ENCODE data around the gene CCDC77. TPM values are rescaled to one million over a fixed set of nuclear protein-coding genes. Genes with fewer than 3 reads are reported as not detected.

The CCDC77 gene
- total RNA-seq, 2 donors from 2014 or later: 18.1 to 21.3 TPM

- ATAC-seq (no peak), DNase-seq (ENCODE audit: low spot score in 2 of 2) (no peak)
- Mint-ChIP-seq H3K27ac (no peak overlapping the region), H3K36me3 (peaks cover 0 to 3% of the 10 kb centered on the region in 2 donors), H3K9me3 (no peaks in the 10 kb centered on the region)
Measured at GRCh38 chr12:466039-466438, 64.6 kb downstream of the CCDC77 start.

GRCh38 chr12:466762-467161 is 65.3 kb downstream of the CCDC77 start:
- no peaks in the 10 kb centered on the region for H3K36me3 Mint-ChIP-seq
- ATAC-seq: no peak
- no peaks in the 10 kb centered on the region for H3K9me3 Mint-ChIP-seq
- no peak for DNase-seq (ENCODE audit: low spot score in 2 of 2)
- H3K27ac Mint-ChIP-seq: no peak overlapping the region

- Mint-ChIP-seq H3K9me3 (no peaks in the 10 kb centered on the region), H3K27ac (no peak overlapping the region), H3K36me3 (no peaks in the 10 kb centered on the region)
- ATAC-seq (no peak), DNase-seq (ENCODE audit: low spot score in 2 of 2) (no peak)
Measured at GRCh38 chr12:467591-467990, 66.1 kb downstream of the CCDC77 start.

GRCh38 chr12:468671-469389 is 67.4 kb downstream of the CCDC77 start:
- H3K36me3 Mint-ChIP-seq: no peaks in the 10 kb centered on the region
- H3K9me3 Mint-ChIP-seq: no peaks in the 10 kb centered on the region
- no peak overlapping the region for H3K27ac Mint-ChIP-seq
- no peak for ATAC-seq
- DNase-seq (ENCODE audit: low spot score in 2 of 2): no peak

- Mint-ChIP-seq H3K9me3 (no peaks in the 10 kb centered on the region), H3K27ac (no peak overlapping the region), H3K36me3 (no peaks in the 10 kb centered on the region)
- DNase-seq (ENCODE audit: low spot score in 2 of 2): no peak
- ATAC-seq: no peak
Measured at GRCh38 chr12:470133-470532, 68.7 kb downstream of the CCDC77 start.

GRCh38 chr12:473198-473597 is 71.8 kb downstream of the CCDC77 start:
- no peak for ATAC-seq
- Mint-ChIP-seq H3K36me3 (no peaks in the 10 kb centered on the region), H3K27ac (no peak overlapping the region), H3K9me3 (no peaks in the 10 kb centered on the region)
- DNase-seq (ENCODE audit: low spot score in 2 of 2): no peak

GRCh38 chr12:473863-474577 is 72.6 kb downstream of the CCDC77 start:
- Mint-ChIP-seq H3K27ac (peak overlapping the region in 1 of 2 donors; percentile 17), H3K36me3 (no peaks in the 10 kb centered on the region)

GRCh38 chr12:475286-475685 is 73.8 kb downstream of the CCDC77 start:
- ATAC-seq (no peak), DNase-seq (ENCODE audit: low spot score in 2 of 2) (no peak)
- Mint-ChIP-seq H3K9me3 (no peaks in the 10 kb centered on the region), H3K27ac (no peak overlapping the region), H3K36me3 (no peaks in the 10 kb centered on the region)

More at GRCh38 chr12:473863-474577, 72.6 kb downstream of the CCDC77 start:
- no peaks in the 10 kb centered on the region for H3K9me3 Mint-ChIP-seq
- DNase-seq (ENCODE audit: low spot score in 2 of 2): no peak
- ATAC-seq: no peak

GRCh38 chr12:479161-479560 is 77.7 kb downstream of the CCDC77 start:
- Mint-ChIP-seq H3K36me3 (no peaks in the 10 kb centered on the region), H3K9me3 (no peaks in the 10 kb centered on the region), H3K27ac (no peak overlapping the region)
- DNase-seq (ENCODE audit: low spot score in 2 of 2) (no peak), ATAC-seq (no peak)

GRCh38 chr12:480831-481816 is 79.7 kb downstream of the CCDC77 start:
- no peaks in the 10 kb centered on the region for H3K9me3 Mint-ChIP-seq
- no peaks in the 10 kb centered on the region for H3K36me3 Mint-ChIP-seq
- ATAC-seq (no peak), DNase-seq (ENCODE audit: low spot score in 2 of 2) (no peak)
- H3K27ac Mint-ChIP-seq: no peak overlapping the region

- no peaks in the 10 kb centered on the region for H3K36me3 Mint-ChIP-seq
- H3K27ac Mint-ChIP-seq: no peak overlapping the region
- ATAC-seq (no peak), DNase-seq (ENCODE audit: low spot score in 2 of 2) (no peak)
- peaks cover 3% of the 10 kb centered on the region in 2 donors for H3K9me3 Mint-ChIP-seq
Measured at GRCh38 chr12:482061-482460, 80.6 kb downstream of the CCDC77 start.

- DNase-seq (ENCODE audit: low spot score in 2 of 2) (no peak), ATAC-seq (no peak)
- H3K27ac Mint-ChIP-seq: no peak overlapping the region
- H3K36me3 Mint-ChIP-seq: peaks cover 5 to 6% of the 10 kb centered on the region in 2 donors
- peaks cover 10 to 12% of the 10 kb centered on the region in 2 donors for H3K9me3 Mint-ChIP-seq
Measured at GRCh38 chr12:484096-484495, 82.7 kb downstream of the CCDC77 start.

- Mint-ChIP-seq H3K36me3 (peaks cover 6 to 13% of the 10 kb centered on the region in 2 donors), H3K27ac (no peak overlapping the region), H3K9me3 (peaks cover 22 to 26% of the 10 kb centered on the region in 2 donors)
- ATAC-seq (no peak), DNase-seq (ENCODE audit: low spot score in 2 of 2) (no peak)
Measured at GRCh38 chr12:490260-490659, 88.8 kb downstream of the CCDC77 start.

Other genes with a start within 250 kb of the CCDC77 start
- gene SLC6A12, start 187.5 kb upstream of the CCDC77 start, total RNA-seq: not detected
- not detected for gene SLC6A13, start 138.8 kb upstream of the CCDC77 start, total RNA-seq
- 10 to 100 TPM; 85.9 to 86.1 TPM for gene KDM5A, start 12.3 kb upstream of the CCDC77 start, total RNA-seq
- gene B4GALNT3, start 58.3 kb downstream of the CCDC77 start, total RNA-seq: 1 to 10 TPM; 1.8 to 3.8 TPM

Measured in activated naive CD4-positive, alpha-beta T cell treated with anti-CD3 and anti-CD28 coated beads, Interleukin-2, amount 50 U/mL, for 72 hours (primary cell).